ENCODE results near the gene KDM6A. TPM values are rescaled to one million over a fixed set of nuclear protein-coding genes. Genes with fewer than 3 reads are reported as not detected.

Gene KDM6A
- total RNA-seq, 1 experiment from 2014 or later = 21.0 TPM

DNA sequence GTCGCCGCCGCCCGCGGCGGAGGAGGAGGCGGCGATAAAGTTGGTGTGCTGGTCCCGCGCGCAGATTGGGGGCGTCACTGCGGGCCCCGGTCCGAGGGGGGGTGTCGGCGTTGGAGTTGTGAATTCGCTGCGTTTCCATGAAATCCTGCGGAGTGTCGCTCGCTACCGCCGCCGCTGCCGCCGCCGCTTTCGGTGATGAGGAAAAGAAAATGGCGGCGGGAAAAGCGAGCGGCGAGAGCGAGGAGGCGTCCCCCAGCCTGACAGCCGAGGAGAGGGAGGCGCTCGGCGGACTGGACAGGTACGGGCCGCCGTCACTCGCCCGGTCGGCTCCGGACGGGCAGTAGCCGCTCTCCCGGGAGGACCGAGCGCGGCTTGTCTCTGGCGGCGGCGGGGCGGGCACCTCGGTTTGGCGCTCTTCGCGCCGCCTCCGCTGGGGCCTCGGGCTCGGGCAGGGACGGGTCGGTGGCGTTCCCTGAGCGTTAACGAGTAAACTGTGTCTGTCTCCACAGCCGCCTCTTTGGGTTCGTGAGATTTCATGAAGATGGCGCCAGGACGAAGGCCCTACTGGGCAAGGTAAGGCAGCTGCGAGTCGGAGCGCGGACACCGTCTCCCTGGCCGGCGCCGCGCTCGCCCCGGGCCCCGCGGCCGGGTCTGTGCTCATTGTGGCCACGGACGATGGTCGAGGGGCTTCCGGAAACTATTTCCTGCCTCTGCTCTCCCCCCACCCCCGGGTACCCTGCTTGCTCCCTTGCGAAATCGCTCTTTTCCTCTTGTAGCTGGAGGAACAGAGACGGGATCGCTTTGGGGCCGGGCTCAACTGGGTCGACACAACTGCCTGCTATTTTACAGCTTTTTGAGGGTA, 658 bp downstream of the KDM6A start:
- H3K27me3 ChIP-seq (ENCODE audit: insufficient read depth, low read length) = no peaks in the 10 kb centered on the region
- POLR2A ChIA-PET = no interaction called here
- intact Hi-C loops (cut with micrococcal nuclease) = loop anchor here (2.0 kb wide), 1 partner anchor 197 kb away; no protein-coding TSS in a partner anchor
- no peak for DNase-seq (ENCODE audit: low read depth, low spot score)
- peak overlapping the region; percentile 84 for H3K9ac ChIP-seq (ENCODE audit: low read length)
- H3K9me3 ChIP-seq (ENCODE audit: control insufficient read depth in 1 of 2, insufficient read depth in 1 of 2, low read depth in 1 of 2, low read length in 2 of 2) = no peaks in the 10 kb centered on the region
- CTCF ChIA-PET = interaction anchor here (1.0 kb wide), 1 partner anchor 197 kb away, joined by 3 read pairs; no protein-coding TSS in a partner anchor
- peaks cover 57% of the 10 kb centered on the region for H3K79me2 ChIP-seq (ENCODE audit: insufficient read depth, low read length)
- no peaks in the 10 kb centered on the region for H3K9me2 ChIP-seq (ENCODE audit: insufficient read depth)
- peak overlapping the region; percentile 84 for H3K27ac ChIP-seq (ENCODE audit: low read depth, low read length)
- peak overlapping the region; percentile 82 for H3K4me2 ChIP-seq (ENCODE audit: low read length)
- RAD21 ChIA-PET (ENCODE audit: low non-redundant PET in 1 of 2, low total read pairs in 2 of 2, uncharacterized antibody in 2 of 2, unreplicated experiment in 2 of 2) = no interaction called here
- H3K4me3 ChIP-seq (replicated peaks in 1 of 2; ENCODE audit: low read depth in 1 of 2, low read length in 2 of 2) = peak overlapping the region; percentile 72 to 74
- no peaks in the 10 kb centered on the region for H3K36me3 ChIP-seq (ENCODE audit: control insufficient read depth in 1 of 2, insufficient read depth in 2 of 2, low read length in 2 of 2)
- no peaks in the 10 kb centered on the region for H4K20me1 ChIP-seq (ENCODE audit: insufficient read depth)
- peak; percentile 37 for ATAC-seq
- H3K4me1 ChIP-seq (ENCODE audit: control insufficient read depth in 1 of 2, insufficient read depth in 2 of 2, low read length in 2 of 2) = peaks cover 2 to 14% of the 10 kb centered on the region in 2 experiments; a peak in 2 of 4 replicates
- peak; percentile 27; the same call in 1 of the 2 replicates for TF ChIP-seq RAD21 (IDR thresholded peaks at IDR 0.05; ENCODE audit: low read depth)
- no peak for TF ChIP-seq EGR1 (IDR thresholded peaks at IDR 0.05; ENCODE audit: low read depth)
- peak; percentile 73 for TF ChIP-seq YY1 (IDR thresholded peaks at IDR 0.05; ENCODE audit: extremely low read depth, insufficient replicate concordance, low read depth, low read length)
- TF ChIP-seq, protein P1, sequence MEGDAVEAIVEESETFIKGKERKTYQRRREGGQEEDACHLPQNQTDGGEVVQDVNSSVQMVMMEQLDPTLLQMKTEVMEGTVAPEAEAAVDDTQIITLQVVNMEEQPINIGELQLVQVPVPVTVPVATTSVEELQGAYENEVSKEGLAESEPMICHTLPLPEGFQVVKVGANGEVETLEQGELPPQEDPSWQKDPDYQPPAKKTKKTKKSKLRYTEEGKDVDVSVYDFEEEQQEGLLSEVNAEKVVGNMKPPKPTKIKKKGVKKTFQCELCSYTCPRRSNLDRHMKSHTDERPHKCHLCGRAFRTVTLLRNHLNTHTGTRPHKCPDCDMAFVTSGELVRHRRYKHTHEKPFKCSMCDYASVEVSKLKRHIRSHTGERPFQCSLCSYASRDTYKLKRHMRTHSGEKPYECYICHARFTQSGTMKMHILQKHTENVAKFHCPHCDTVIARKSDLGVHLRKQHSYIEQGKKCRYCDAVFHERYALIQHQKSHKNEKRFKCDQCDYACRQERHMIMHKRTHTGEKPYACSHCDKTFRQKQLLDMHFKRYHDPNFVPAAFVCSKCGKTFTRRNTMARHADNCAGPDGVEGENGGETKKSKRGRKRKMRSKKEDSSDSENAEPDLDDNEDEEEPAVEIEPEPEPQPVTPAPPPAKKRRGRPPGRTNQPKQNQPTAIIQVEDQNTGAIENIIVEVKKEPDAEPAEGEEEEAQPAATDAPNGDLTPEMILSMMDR (IDR thresholded peaks at IDR 0.05 in 2 of 3, conservative IDR thresholded peaks at IDR 0.05 in 1 of 3; ENCODE audit: borderline replicate concordance in 1 of 3, insufficient read depth in 1 of 3, low read depth in 2 of 3, low read length in 2 of 3) = no peak
- TF ChIP-seq, protein P2, sequence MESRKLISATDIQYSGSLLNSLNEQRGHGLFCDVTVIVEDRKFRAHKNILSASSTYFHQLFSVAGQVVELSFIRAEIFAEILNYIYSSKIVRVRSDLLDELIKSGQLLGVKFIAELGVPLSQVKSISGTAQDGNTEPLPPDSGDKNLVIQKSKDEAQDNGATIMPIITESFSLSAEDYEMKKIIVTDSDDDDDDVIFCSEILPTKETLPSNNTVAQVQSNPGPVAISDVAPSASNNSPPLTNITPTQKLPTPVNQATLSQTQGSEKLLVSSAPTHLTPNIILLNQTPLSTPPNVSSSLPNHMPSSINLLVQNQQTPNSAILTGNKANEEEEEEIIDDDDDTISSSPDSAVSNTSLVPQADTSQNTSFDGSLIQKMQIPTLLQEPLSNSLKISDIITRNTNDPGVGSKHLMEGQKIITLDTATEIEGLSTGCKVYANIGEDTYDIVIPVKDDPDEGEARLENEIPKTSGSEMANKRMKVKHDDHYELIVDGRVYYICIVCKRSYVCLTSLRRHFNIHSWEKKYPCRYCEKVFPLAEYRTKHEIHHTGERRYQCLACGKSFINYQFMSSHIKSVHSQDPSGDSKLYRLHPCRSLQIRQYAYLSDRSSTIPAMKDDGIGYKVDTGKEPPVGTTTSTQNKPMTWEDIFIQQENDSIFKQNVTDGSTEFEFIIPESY (IDR thresholded peaks at IDR 0.05; ENCODE audit: extremely low read depth, insufficient replicate concordance, low read length) = no peak
- 0 out of 2 replicates have a peak, but pooled peaks have one; percentile 19 for TF ChIP-seq ZFX (IDR thresholded peaks at IDR 0.05)
- TF ChIP-seq SIN3A (IDR thresholded peaks at IDR 0.05; ENCODE audit: low read depth) = peak; percentile 34; the same call in 1 of the 2 replicates
- no peak for TF ChIP-seq EZH2phosphoT487 (IDR thresholded peaks at IDR 0.05; ENCODE audit: borderline replicate concordance)
- no TSS peak for BruUV-seq (replicated peaks)
- no peak overlapping the region for H2AFZ ChIP-seq (ENCODE audit: low read depth, low read length, poor library complexity, severe bottlenecking)

All from HCT116 (cell line).